ENCODE data around the gene RPIA.

Gene RPIA

DNA sequence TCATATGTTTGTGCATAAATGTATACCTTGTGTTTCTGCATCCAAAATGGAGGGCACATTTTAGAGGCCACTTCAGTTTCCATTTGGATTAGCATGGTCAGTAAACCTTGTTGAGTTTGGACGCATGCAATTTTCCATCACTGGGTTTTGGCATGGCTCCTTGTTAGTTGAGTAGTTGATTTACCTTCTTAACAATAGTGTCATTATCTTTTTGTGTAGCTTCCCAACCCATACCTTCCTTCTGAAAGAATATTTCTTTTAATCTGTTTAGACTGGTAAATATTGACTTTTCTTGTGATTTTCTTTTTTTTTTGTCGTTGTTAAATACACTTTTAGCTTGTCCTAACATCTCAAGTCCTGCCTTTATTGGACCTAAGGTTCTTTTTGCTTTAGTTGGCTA, 15.5 kb downstream of the RPIA start:
- no peak overlapping the region for H2AFZ ChIP-seq (ENCODE audit: low read length)
- H3K36me3 ChIP-seq (ENCODE audit: insufficient read depth, low read length) = peaks cover 58% of the 10 kb centered on the region
- H3K9me3 ChIP-seq (ENCODE audit: low read length) = no peaks in the 10 kb centered on the region
- H3K9me2 ChIP-seq (ENCODE audit: low read depth, low read length) = no peaks in the 10 kb centered on the region
- no peak overlapping the region for H3K4me3 ChIP-seq (ENCODE audit: low read depth, low read length, poor library complexity, severe bottlenecking)
- H3K27ac ChIP-seq (ENCODE audit: low read depth, low read length, poor library complexity, severe bottlenecking) = no peak overlapping the region
- no peaks in the 10 kb centered on the region for H3K27me3 ChIP-seq (ENCODE audit: insufficient read depth, low read length)
- no peaks in the 10 kb centered on the region for H3F3A ChIP-seq (ENCODE audit: insufficient read depth, low read length)
- TF ChIP-seq CTCF (IDR thresholded peaks at IDR 0.05; ENCODE audit: low read length) (no peak), EZH2 (IDR thresholded peaks at IDR 0.05; ENCODE audit: borderline replicate concordance, low read length) (no peak)
- H3K4me2 ChIP-seq (ENCODE audit: low read length) = no peak overlapping the region
- no peaks in the 10 kb centered on the region for H4K20me1 ChIP-seq (ENCODE audit: insufficient read depth, low read length)
- no peak overlapping the region for H3K9ac ChIP-seq (ENCODE audit: low read length)
- H3K4me1 ChIP-seq (ENCODE audit: insufficient read depth, low read length, severe bottlenecking) = no peaks in the 10 kb centered on the region
- no peaks in the 10 kb centered on the region for H3K79me2 ChIP-seq (ENCODE audit: insufficient read depth, low read length)

DNA sequence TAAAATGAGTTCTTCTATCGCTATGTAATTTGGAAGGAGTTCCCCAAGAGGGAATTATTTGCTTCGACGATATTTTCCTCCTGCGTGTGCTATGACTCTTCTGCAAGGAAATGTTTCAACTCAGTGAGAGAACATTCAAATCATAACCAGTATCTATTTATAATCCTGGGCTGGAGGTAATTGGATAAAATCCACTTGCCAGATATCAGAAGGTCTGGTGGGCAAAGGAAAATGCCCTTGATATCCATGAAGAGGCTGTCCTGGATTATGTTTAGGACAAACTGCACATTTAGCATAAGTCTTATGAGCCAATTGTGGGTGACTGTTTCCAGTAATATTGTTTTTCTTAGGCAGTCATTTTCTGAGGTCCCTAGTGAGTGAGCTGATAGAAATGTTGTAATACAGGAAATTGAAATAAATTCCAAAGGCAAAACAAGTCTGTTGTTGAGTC, 17.7 kb downstream of the RPIA start:
- H4K20me1 ChIP-seq (ENCODE audit: insufficient read depth, low read length) = no peaks in the 10 kb centered on the region
- H3K4me3 ChIP-seq (ENCODE audit: low read depth, low read length, poor library complexity, severe bottlenecking) = no peak overlapping the region
- peaks cover 47% of the 10 kb centered on the region for H3K36me3 ChIP-seq (ENCODE audit: insufficient read depth, low read length)
- H3K79me2 ChIP-seq (ENCODE audit: insufficient read depth, low read length) = no peaks in the 10 kb centered on the region
- no peaks in the 10 kb centered on the region for H3F3A ChIP-seq (ENCODE audit: insufficient read depth, low read length)
- no peaks in the 10 kb centered on the region for H3K27me3 ChIP-seq (ENCODE audit: insufficient read depth, low read length)
- no peak overlapping the region for H3K9ac ChIP-seq (ENCODE audit: low read length)
- TF ChIP-seq EZH2 (IDR thresholded peaks at IDR 0.05; ENCODE audit: borderline replicate concordance, low read length) = no peak
- no peak for TF ChIP-seq CTCF (IDR thresholded peaks at IDR 0.05; ENCODE audit: low read length)
- H3K27ac ChIP-seq (ENCODE audit: low read depth, low read length, poor library complexity, severe bottlenecking) = no peak overlapping the region
- H3K4me2 ChIP-seq (ENCODE audit: low read length) = no peak overlapping the region
- no peaks in the 10 kb centered on the region for H3K9me3 ChIP-seq (ENCODE audit: low read length)
- no peaks in the 10 kb centered on the region for H3K9me2 ChIP-seq (ENCODE audit: low read depth, low read length)
- H2AFZ ChIP-seq (ENCODE audit: low read length) = no peak overlapping the region
- H3K4me1 ChIP-seq (ENCODE audit: insufficient read depth, low read length, severe bottlenecking) = no peaks in the 10 kb centered on the region

GRCh38 chr2:88711289-88711688, 19.8 kb downstream of the RPIA start:
- Histone ChIP-seq H3K4me1 (ENCODE audit: insufficient read depth, low read length, severe bottlenecking) (no peaks in the 10 kb centered on the region), H3F3A (ENCODE audit: insufficient read depth, low read length) (no peaks in the 10 kb centered on the region), H3K79me2 (ENCODE audit: insufficient read depth, low read length) (no peaks in the 10 kb centered on the region), H3K36me3 (ENCODE audit: insufficient read depth, low read length) (peaks cover 50% of the 10 kb centered on the region), H3K4me3 (ENCODE audit: low read depth, low read length, poor library complexity, severe bottlenecking) (no peak overlapping the region), H3K27ac (ENCODE audit: low read depth, low read length, poor library complexity, severe bottlenecking) (no peak overlapping the region), H3K27me3 (ENCODE audit: insufficient read depth, low read length) (no peaks in the 10 kb centered on the region), H4K20me1 (ENCODE audit: insufficient read depth, low read length) (no peaks in the 10 kb centered on the region), H2AFZ (ENCODE audit: low read length) (no peak overlapping the region), H3K4me2 (ENCODE audit: low read length) (no peak overlapping the region), H3K9me2 (ENCODE audit: low read depth, low read length) (no peaks in the 10 kb centered on the region), H3K9me3 (ENCODE audit: low read length) (peaks cover 4% of the 10 kb centered on the region; the same call in 1 of the 2 replicates), H3K9ac (ENCODE audit: low read length) (no peak overlapping the region)
- no peak for TF ChIP-seq CTCF (IDR thresholded peaks at IDR 0.05; ENCODE audit: low read length)

Measured in OCI-LY1 (cell line).